ENCODE measurements around the gene CA11. TPM values are rescaled to one million over a fixed set of nuclear protein-coding genes. Genes with fewer than 3 reads are reported as not detected.

The CA11 gene
- total RNA-seq, 1 experiment from 2014 or later, result 12.6 TPM

DNA sequence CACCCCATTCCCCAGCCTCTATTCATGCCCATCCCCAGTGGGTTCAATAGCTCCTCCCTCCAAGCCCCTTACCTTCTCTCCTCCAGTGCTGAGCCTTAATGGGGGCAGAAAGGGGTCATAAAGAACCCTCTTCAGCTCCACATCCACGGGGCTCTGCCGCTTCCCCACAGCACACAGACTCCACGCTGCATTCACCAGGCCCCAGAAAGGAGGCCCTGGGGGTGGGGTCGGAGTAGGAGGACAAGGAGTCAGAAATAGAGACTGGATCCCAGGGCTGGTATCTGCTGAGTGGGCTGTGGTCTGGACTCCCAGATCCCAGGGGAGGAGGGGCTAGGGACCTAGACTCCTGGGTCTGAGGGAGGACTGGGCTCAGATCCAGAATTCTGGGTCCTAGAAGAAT lies 1.6 kb downstream of the CA11 start:
- BruUV-seq (replicated peaks), result no TSS peak
- ATAC-seq (no peak), DNase-seq (ENCODE audit: low read depth, low spot score) (no peak)
- intact Hi-C loops (cut with micrococcal nuclease; ENCODE audit: unreplicated experiment), result no loop called here
- TF ChIP-seq, protein P1, sequence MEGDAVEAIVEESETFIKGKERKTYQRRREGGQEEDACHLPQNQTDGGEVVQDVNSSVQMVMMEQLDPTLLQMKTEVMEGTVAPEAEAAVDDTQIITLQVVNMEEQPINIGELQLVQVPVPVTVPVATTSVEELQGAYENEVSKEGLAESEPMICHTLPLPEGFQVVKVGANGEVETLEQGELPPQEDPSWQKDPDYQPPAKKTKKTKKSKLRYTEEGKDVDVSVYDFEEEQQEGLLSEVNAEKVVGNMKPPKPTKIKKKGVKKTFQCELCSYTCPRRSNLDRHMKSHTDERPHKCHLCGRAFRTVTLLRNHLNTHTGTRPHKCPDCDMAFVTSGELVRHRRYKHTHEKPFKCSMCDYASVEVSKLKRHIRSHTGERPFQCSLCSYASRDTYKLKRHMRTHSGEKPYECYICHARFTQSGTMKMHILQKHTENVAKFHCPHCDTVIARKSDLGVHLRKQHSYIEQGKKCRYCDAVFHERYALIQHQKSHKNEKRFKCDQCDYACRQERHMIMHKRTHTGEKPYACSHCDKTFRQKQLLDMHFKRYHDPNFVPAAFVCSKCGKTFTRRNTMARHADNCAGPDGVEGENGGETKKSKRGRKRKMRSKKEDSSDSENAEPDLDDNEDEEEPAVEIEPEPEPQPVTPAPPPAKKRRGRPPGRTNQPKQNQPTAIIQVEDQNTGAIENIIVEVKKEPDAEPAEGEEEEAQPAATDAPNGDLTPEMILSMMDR (IDR thresholded peaks at IDR 0.05), result no peak
- TF ChIP-seq TCF7L2 (IDR thresholded peaks at IDR 0.05; ENCODE audit: low read depth, low read length), result no peak
- TF ChIP-seq, protein P2, sequence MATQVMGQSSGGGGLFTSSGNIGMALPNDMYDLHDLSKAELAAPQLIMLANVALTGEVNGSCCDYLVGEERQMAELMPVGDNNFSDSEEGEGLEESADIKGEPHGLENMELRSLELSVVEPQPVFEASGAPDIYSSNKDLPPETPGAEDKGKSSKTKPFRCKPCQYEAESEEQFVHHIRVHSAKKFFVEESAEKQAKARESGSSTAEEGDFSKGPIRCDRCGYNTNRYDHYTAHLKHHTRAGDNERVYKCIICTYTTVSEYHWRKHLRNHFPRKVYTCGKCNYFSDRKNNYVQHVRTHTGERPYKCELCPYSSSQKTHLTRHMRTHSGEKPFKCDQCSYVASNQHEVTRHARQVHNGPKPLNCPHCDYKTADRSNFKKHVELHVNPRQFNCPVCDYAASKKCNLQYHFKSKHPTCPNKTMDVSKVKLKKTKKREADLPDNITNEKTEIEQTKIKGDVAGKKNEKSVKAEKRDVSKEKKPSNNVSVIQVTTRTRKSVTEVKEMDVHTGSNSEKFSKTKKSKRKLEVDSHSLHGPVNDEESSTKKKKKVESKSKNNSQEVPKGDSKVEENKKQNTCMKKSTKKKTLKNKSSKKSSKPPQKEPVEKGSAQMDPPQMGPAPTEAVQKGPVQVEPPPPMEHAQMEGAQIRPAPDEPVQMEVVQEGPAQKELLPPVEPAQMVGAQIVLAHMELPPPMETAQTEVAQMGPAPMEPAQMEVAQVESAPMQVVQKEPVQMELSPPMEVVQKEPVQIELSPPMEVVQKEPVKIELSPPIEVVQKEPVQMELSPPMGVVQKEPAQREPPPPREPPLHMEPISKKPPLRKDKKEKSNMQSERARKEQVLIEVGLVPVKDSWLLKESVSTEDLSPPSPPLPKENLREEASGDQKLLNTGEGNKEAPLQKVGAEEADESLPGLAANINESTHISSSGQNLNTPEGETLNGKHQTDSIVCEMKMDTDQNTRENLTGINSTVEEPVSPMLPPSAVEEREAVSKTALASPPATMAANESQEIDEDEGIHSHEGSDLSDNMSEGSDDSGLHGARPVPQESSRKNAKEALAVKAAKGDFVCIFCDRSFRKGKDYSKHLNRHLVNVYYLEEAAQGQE (IDR thresholded peaks at IDR 0.05; ENCODE audit: insufficient read depth in 1 of 2, low read depth in 2 of 2, low read length in 1 of 2), result no peak
- TF ChIP-seq POLR2AphosphoS5 (IDR thresholded peaks at IDR 0.05; ENCODE audit: low read depth, low read length), result no peak
- TF ChIP-seq SIN3A (IDR thresholded peaks at IDR 0.05; ENCODE audit: borderline replicate concordance, insufficient read depth, low read depth, low read length), result no peak
- CTCF ChIA-PET, result no interaction called here
- POLR2A ChIA-PET, result interaction anchor here (1.1 kb wide), 1 partner anchor 21 kb away, joined by 3 read pairs; no protein-coding TSS in a partner anchor
- H3K36me3 ChIP-seq (ENCODE audit: control insufficient read depth, insufficient read depth, low read length), result no peaks in the 10 kb centered on the region
- no peak overlapping the region for H3K27ac ChIP-seq (ENCODE audit: low read length)
- H3K4me3 ChIP-seq (ENCODE audit: low read depth in 2 of 2, low read length in 2 of 2), result no peak overlapping the region; a peak in 1 of 4 replicates
- H3K27me3 ChIP-seq (ENCODE audit: control insufficient read depth, insufficient read depth, low read length), result no peaks in the 10 kb centered on the region
- in situ Hi-C loops (cut with HindIII; ENCODE audit: low pct_unique_long_range_greater_than_20kb, low sequenced_read_pairs), result no loop called here
- H3K9me3 ChIP-seq (ENCODE audit: control insufficient read depth, insufficient read depth, low read depth, low read length), result no peaks in the 10 kb centered on the region
- peaks cover 2% of the 10 kb centered on the region; the same call in 1 of the 2 replicates for H3K4me1 ChIP-seq (ENCODE audit: control insufficient read depth, insufficient read depth, low read length)

DNA sequence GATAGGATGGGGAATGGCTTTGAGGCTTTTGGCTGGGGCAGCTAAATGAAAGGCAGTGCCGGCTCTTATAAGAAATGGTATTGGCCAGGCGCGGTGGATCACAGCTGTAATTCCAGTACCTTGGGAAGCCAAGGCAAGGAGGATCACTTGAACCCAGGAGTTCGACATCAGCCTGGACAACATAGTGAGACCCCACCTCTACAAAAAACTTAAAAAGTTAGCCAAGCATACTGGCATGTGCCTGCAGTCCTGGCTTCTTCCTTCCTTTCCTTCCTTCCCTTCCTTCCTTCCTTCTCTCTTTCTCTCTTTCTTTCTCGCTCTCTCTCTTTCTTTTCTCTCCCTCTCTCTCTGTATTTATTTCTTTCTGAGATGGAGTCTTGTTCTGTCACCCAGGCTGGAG lies 3.1 kb downstream of the CA11 start:
- TF ChIP-seq, protein P1 (IDR thresholded peaks at IDR 0.05), result no peak
- TF ChIP-seq SIN3A (IDR thresholded peaks at IDR 0.05; ENCODE audit: borderline replicate concordance, insufficient read depth, low read depth, low read length) (no peak), POLR2AphosphoS5 (IDR thresholded peaks at IDR 0.05; ENCODE audit: low read depth, low read length) (no peak), TCF7L2 (IDR thresholded peaks at IDR 0.05; ENCODE audit: low read depth, low read length) (no peak)
- TF ChIP-seq, protein P2 (IDR thresholded peaks at IDR 0.05; ENCODE audit: insufficient read depth in 1 of 2, low read depth in 2 of 2, low read length in 1 of 2), result no peak
- H3K36me3 ChIP-seq (ENCODE audit: control insufficient read depth, insufficient read depth, low read length), result no peaks in the 10 kb centered on the region
- H3K9me3 ChIP-seq (ENCODE audit: control insufficient read depth, insufficient read depth, low read depth, low read length), result no peaks in the 10 kb centered on the region
- intact Hi-C loops (cut with micrococcal nuclease; ENCODE audit: unreplicated experiment) (no loop called here), in situ Hi-C loops (cut with HindIII; ENCODE audit: low pct_unique_long_range_greater_than_20kb, low sequenced_read_pairs) (no loop called here)
- BruUV-seq (replicated peaks), result no TSS peak
- ChIA-PET POLR2A (no interaction called here), CTCF (no interaction called here)
- H3K27me3 ChIP-seq (ENCODE audit: control insufficient read depth, insufficient read depth, low read length), result no peaks in the 10 kb centered on the region
- no peak for DNase-seq (ENCODE audit: low read depth, low spot score)
- no peak for ATAC-seq
- peaks cover 8% of the 10 kb centered on the region for H3K4me1 ChIP-seq (ENCODE audit: control insufficient read depth, insufficient read depth, low read length)
- no peak overlapping the region for H3K27ac ChIP-seq (ENCODE audit: low read length)
- no peak overlapping the region for H3K4me3 ChIP-seq (ENCODE audit: low read depth in 2 of 2, low read length in 2 of 2)
